Liver (tissue), 9 donors: ENCODE measurements around the gene RGS1. TPM values are rescaled to one million over a fixed set of nuclear protein-coding genes. Genes with fewer than 3 reads are reported as not detected.

Experiments used
- DNase-seq: peaks from one replicate; pipeline ENCODE4 v3.0.0-alpha.2; 2017; ENCODE audit warnings: low spot score
- H3K27ac ChIP-seq, 2 donors: one replicate each; pipeline ENCODE4 v1.7.0; 2013; ENCODE audit warnings: inconsistent platforms in 2 of 2, low read length in 2 of 2, control low read depth in 1 of 2, low read depth in 1 of 2, mild to moderate bottlenecking in 1 of 2
- H3K27me3 ChIP-seq, 4 donors: one replicate each; pipeline versions ENCODE4 v1.6.1 to v1.7.0; 2013; ENCODE audit warnings: low read length in 3 of 4, inconsistent platforms in 1 of 4, mild to moderate bottlenecking in 1 of 4, moderate library complexity in 1 of 4; ENCODE audit not compliant: control insufficient read depth in 4 of 4, insufficient read depth in 4 of 4
- H3K36me3 ChIP-seq, 4 donors: one replicate each; pipeline versions ENCODE4 v1.6.1 to v1.7.0; 2013; ENCODE audit warnings: low read length in 3 of 4, mild to moderate bottlenecking in 3 of 4, low read depth in 1 of 4, moderate library complexity in 1 of 4; ENCODE audit not compliant: control insufficient read depth in 4 of 4, insufficient read depth in 3 of 4
- H3K4me1 ChIP-seq, 4 donors: one replicate each; pipeline versions ENCODE4 v1.6.1 to v1.7.0; 2013; ENCODE audit warnings: low read length in 3 of 4, mild to moderate bottlenecking in 3 of 4, moderate library complexity in 1 of 4; ENCODE audit not compliant: control insufficient read depth in 4 of 4, insufficient read depth in 4 of 4
- H3K4me3 ChIP-seq, 3 donors: one replicate each; pipeline versions ENCODE4 v1.6.1 to v1.7.0; 2013; ENCODE audit warnings: low read length in 3 of 3, control low read depth in 1 of 3, low read depth in 1 of 3, mild to moderate bottlenecking in 1 of 3
- H3K9ac ChIP-seq, 2 donors: one replicate each; pipeline ENCODE4 v1.7.0; 2013; ENCODE audit warnings: low read length in 2 of 2, mild to moderate bottlenecking in 2 of 2, moderate library complexity in 2 of 2, control low read depth in 1 of 2, low read depth in 1 of 2
- H3K9me3 ChIP-seq, 4 donors: one replicate each; pipeline versions ENCODE4 v1.6.1 to v1.7.0; 2013; ENCODE audit warnings: low read length in 3 of 4; ENCODE audit not compliant: control insufficient read depth in 4 of 4
- FOXA1 ChIP-seq: IDR thresholded peaks from 2 replicates; pipeline ENCODE4 v1.6.1; 2016; ENCODE audit warnings: antibody characterized with exemption
- FOXA2 ChIP-seq: IDR thresholded peaks from 2 replicates; pipeline ENCODE4 v1.6.1; 2016; ENCODE audit warnings: antibody characterized with exemption
- GABPA ChIP-seq, 2 donors: IDR thresholded peaks in 1 of 2; conservative IDR thresholded peaks in 1 of 2; 2 replicates each; pipeline ENCODE4 v1.6.1; 2016; ENCODE audit warnings: antibody characterized with exemption in 2 of 2, mild to moderate bottlenecking in 1 of 2, moderate library complexity in 1 of 2
- HNF4G ChIP-seq: IDR thresholded peaks from 2 replicates; pipeline ENCODE4 v1.6.1; 2016; ENCODE audit warnings: antibody characterized with exemption
- JUND ChIP-seq, 2 donors: IDR thresholded peaks; 2 replicates each; pipeline ENCODE4 v1.6.1; 2016; ENCODE audit warnings: antibody characterized with exemption in 2 of 2
- MAX ChIP-seq: IDR thresholded peaks from 2 replicates; pipeline ENCODE4 v1.6.1; 2016; ENCODE audit warnings: antibody characterized with exemption
- NR2F2 ChIP-seq: IDR thresholded peaks from 2 replicates; pipeline ENCODE4 v1.6.1; 2016; ENCODE audit warnings: antibody characterized with exemption
- RXRA ChIP-seq, 2 donors: IDR thresholded peaks; 2 replicates each; pipeline ENCODE4 v1.6.1; 2017 to 2018; ENCODE audit warnings: antibody characterized with exemption in 2 of 2, mild to moderate bottlenecking in 1 of 2
- SP1 ChIP-seq: IDR thresholded peaks from 2 replicates; pipeline ENCODE4 v1.6.1; 2018; ENCODE audit warnings: antibody characterized with exemption, mild to moderate bottlenecking
- TAF1 ChIP-seq: conservative IDR thresholded peaks from 2 replicates; pipeline ENCODE4 v1.6.1; 2016; ENCODE audit warnings: antibody characterized with exemption, mild to moderate bottlenecking
- WGBS: extraction: QIAGEN DNeasy Blood & Tissue Kit; methylation state at CpG from one replicate; pipeline ENCODE4 v1.1.7; 2013; 5-methylcytosine and 5-hydroxymethylcytosine counted together
- polyA plus RNA-seq, 2 donors: library from polyadenylated mRNA; stranded (reverse) in 1 of 2; unstranded in 1 of 2; fragments of 200-250 nt in 1 of 2; fragments of >200 nt in 1 of 2; fragmentation: Nextera tagmentation in 1 of 2; extraction: Ambion mirVana in 1 of 2; gene quantifications; one replicate each; pipeline versions ENCODE4 v1.2.1 to v1.2.3, GENCODE V29; 2013 to 2015
- total RNA-seq, 2 donors: library from RNA; depleted of rRNA; stranded (reverse); fragments of >200 nt; gene quantifications; one replicate each; pipeline ENCODE4 v1.2.3, GENCODE V29; 2014
- TF ChIP-seq, protein P1 (sequence below): IDR thresholded peaks from 2 replicates; pipeline ENCODE4 v1.6.1; 2016; ENCODE audit warnings: antibody characterized with exemption
- TF ChIP-seq, protein P2 (sequence below): IDR thresholded peaks from 2 replicates; pipeline ENCODE4 v1.6.1; 2016; ENCODE audit warnings: antibody characterized with exemption, mild to moderate bottlenecking
- donor health status: healthy.
- donor health status: healthy.
- donor health status: healthy.
- donor health status: healthy.
- donor health status: healthy.

RGS1 gene
- total and polyA plus RNA-seq, 4 donors, result 1.8 to 7.7 (median 6.0) TPM

- no peak overlapping the region for H3K9ac ChIP-seq
- H3K4me1 ChIP-seq, result no peaks in the 10 kb centered on the region
- no peaks in the 10 kb centered on the region for H3K36me3 ChIP-seq
- no peaks in the 10 kb centered on the region for H3K27me3 ChIP-seq
- no peak overlapping the region for H3K4me3 ChIP-seq
- no peak for TF ChIP-seq MAX
- TF ChIP-seq GABPA (IDR thresholded peaks at IDR 0.05 in 1 of 2, conservative IDR thresholded peaks at IDR 0.05 in 1 of 2), result no peak
- TF ChIP-seq, protein P1, sequence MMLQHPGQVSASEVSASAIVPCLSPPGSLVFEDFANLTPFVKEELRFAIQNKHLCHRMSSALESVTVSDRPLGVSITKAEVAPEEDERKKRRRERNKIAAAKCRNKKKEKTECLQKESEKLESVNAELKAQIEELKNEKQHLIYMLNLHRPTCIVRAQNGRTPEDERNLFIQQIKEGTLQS, result no peak
- TF ChIP-seq FOXA1, result no peak
- no peak for TF ChIP-seq TAF1
- TF ChIP-seq, protein P2, sequence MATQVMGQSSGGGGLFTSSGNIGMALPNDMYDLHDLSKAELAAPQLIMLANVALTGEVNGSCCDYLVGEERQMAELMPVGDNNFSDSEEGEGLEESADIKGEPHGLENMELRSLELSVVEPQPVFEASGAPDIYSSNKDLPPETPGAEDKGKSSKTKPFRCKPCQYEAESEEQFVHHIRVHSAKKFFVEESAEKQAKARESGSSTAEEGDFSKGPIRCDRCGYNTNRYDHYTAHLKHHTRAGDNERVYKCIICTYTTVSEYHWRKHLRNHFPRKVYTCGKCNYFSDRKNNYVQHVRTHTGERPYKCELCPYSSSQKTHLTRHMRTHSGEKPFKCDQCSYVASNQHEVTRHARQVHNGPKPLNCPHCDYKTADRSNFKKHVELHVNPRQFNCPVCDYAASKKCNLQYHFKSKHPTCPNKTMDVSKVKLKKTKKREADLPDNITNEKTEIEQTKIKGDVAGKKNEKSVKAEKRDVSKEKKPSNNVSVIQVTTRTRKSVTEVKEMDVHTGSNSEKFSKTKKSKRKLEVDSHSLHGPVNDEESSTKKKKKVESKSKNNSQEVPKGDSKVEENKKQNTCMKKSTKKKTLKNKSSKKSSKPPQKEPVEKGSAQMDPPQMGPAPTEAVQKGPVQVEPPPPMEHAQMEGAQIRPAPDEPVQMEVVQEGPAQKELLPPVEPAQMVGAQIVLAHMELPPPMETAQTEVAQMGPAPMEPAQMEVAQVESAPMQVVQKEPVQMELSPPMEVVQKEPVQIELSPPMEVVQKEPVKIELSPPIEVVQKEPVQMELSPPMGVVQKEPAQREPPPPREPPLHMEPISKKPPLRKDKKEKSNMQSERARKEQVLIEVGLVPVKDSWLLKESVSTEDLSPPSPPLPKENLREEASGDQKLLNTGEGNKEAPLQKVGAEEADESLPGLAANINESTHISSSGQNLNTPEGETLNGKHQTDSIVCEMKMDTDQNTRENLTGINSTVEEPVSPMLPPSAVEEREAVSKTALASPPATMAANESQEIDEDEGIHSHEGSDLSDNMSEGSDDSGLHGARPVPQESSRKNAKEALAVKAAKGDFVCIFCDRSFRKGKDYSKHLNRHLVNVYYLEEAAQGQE, result no peak
- DNase-seq, result no peak
- 97% methylated on average over 1 of the region's 1 CpG for WGBS
- H3K9me3 ChIP-seq, result no peaks in the 10 kb centered on the region
- no peak overlapping the region for H3K27ac ChIP-seq
These were observed 39.5 kb downstream of the RGS1 start for GRCh38 chr1:192615055-192615454.

DNA sequence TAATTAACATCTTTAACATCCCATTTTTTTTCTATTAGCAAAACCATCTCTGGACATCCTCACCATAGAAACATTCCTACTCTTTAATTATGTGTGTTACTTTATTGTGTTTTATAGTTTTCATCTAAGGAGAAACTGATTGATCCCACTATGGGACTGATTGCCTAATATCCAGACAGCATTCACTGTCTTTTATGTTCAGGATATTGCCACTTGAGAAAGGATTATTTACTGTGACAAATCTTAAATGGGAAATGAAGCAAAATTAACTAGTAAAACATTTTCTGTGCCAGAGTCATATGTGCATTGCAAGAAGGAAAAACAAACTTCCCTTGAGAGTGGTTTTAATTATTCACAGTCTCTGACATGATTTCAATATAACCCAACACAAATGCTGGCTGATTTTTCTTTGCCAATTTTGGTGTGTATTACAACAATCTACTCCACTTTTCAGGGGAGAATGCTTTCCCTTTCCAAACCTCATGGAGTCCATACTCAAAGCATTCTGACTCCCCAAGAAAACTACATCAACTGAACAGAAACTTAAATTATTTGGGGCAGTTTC lies 44.6 kb downstream of the RGS1 start:
- no peak for DNase-seq
- Histone ChIP-seq H3K9ac (no peak overlapping the region), H3K27me3 (no peaks in the 10 kb centered on the region), H3K4me1 (no peaks in the 10 kb centered on the region), H3K4me3 (no peak overlapping the region), H3K27ac (no peak overlapping the region), H3K9me3 (no peaks in the 10 kb centered on the region), H3K36me3 (no peaks in the 10 kb centered on the region)
- no peak for TF ChIP-seq GABPA (IDR thresholded peaks at IDR 0.05 in 1 of 2, conservative IDR thresholded peaks at IDR 0.05 in 1 of 2)
- no peak for TF ChIP-seq FOXA2
- no peak for TF ChIP-seq NR2F2
- TF ChIP-seq, protein P1, result no peak
- TF ChIP-seq HNF4G, result no peak
- TF ChIP-seq MAX, result no peak
- no peak for TF ChIP-seq FOXA1
- no peak for TF ChIP-seq SP1
- TF ChIP-seq JUND (IDR thresholded peaks at IDR 0.05), result no peak
- TF ChIP-seq RXRA (IDR thresholded peaks at IDR 0.05), result no peak
